Endothelial cell of umbilical vein (primary cell): Measurements from ENCODE around the gene SLCO3A1. TPM values are rescaled to one million over a fixed set of nuclear protein-coding genes. Genes with fewer than 3 reads are reported as not detected.

ENCODE experiments used
- BruUV-seq: library from RNA; stranded (reverse); fragments of 400-500 nt; replicated peaks from 2 replicates; lab custom pipeline; 2021; lab: Mats Ljungman, UMichigan
- CTCF ChIA-PET: fragments of 300-600, 350-600 bp; sonication (Branson Sonifier 250); formaldehyde crosslinking; loops from one replicate; lab custom pipeline; 2021; ENCODE audit warnings: antibody characterized with exemption, inconsistent platforms; lab: Charles Lee
- POLR2A ChIA-PET: fragments of 300-600, 350-600 bp; sonication (Branson Sonifier 250); formaldehyde crosslinking; loops from one replicate; lab custom pipeline; 2021; ENCODE audit warnings: antibody characterized with exemption, inconsistent platforms; lab: Charles Lee
- DNase-seq: peaks from one replicate; pipeline ENCODE4 v3.0.0-alpha.2; 2011; ENCODE audit warnings: low read depth, low spot score
- FAIRE-seq: peaks from 2 replicates; lab custom pipeline; 2011; peaks lifted over from hg19 to GRCh38; lab: Jason Lieb, UNC
- H2AFZ ChIP-seq: 2 replicates; pipeline ENCODE4 v1.6.0; 2012; ENCODE audit warnings: low read depth, low read length, control low read depth, inconsistent platforms
- H3K27ac ChIP-seq: 2 replicates; pipeline ENCODE4 v1.5.1; 2011; ENCODE audit warnings: low read depth, mild to moderate bottlenecking, control low read depth, low read length, moderate library complexity; ENCODE audit not compliant: insufficient read depth
- H3K27me3 ChIP-seq, 2 experiments: 2 replicates each; pipeline versions ENCODE4 v1.6.0 to v1.6.1; 2011; ENCODE audit warnings: low read length in 2 of 2, mixed read lengths in 1 of 2; ENCODE audit not compliant: control insufficient read depth in 2 of 2, insufficient read depth in 2 of 2
- H3K36me3 ChIP-seq, 2 experiments: 2 replicates in 1 of 2; 3 replicates in 1 of 2; pipeline ENCODE4 v1.5.1; 2011; ENCODE audit warnings: low read length in 2 of 2, mild to moderate bottlenecking in 1 of 2, moderate library complexity in 1 of 2; ENCODE audit not compliant: control insufficient read depth in 2 of 2, insufficient read depth in 2 of 2; ENCODE audit errors: extremely low read depth in 1 of 2
- H3K4me1 ChIP-seq: 3 replicates; pipeline ENCODE4 v1.5.1; 2011; ENCODE audit warnings: mild to moderate bottlenecking, low read length; ENCODE audit not compliant: control insufficient read depth, insufficient read depth; ENCODE audit errors: extremely low read depth
- H3K4me2 ChIP-seq: 2 replicates; pipeline ENCODE4 v1.6.1; 2011; ENCODE audit warnings: low read length, control low read depth, mixed read lengths; ENCODE audit not compliant: insufficient read depth
- H3K4me3 ChIP-seq, 3 experiments: fragments of 200-600 bp in 1 of 3; sonication (generic), shearing (Covaris generic) in 1 of 3; replicated peaks in 1 of 3; 2 replicates each; pipeline ENCODE4 v1.5.1; 2011 to 2016; ENCODE audit warnings: control low read depth in 3 of 3, low read length in 3 of 3, mild to moderate bottlenecking in 2 of 3, inconsistent platforms in 1 of 3, low read depth in 1 of 3, moderate library complexity in 1 of 3; ENCODE audit not compliant: insufficient read depth in 1 of 3
- H3K79me2 ChIP-seq: 2 replicates; pipeline ENCODE4 v1.6.0; 2012; ENCODE audit warnings: low read length, inconsistent platforms; ENCODE audit not compliant: control insufficient read depth, insufficient read depth
- H3K9ac ChIP-seq: replicated peaks from 2 replicates; pipeline ENCODE3; 2011; ENCODE audit warnings: low read length, control low read depth; ENCODE audit not compliant: insufficient read depth; ENCODE audit errors: extremely low read depth
- H3K9me1 ChIP-seq: replicated peaks from 3 replicates; pipeline ENCODE4 v1.6.0; 2011; ENCODE audit warnings: mild to moderate bottlenecking, low read length; ENCODE audit not compliant: control insufficient read depth, insufficient read depth; ENCODE audit errors: extremely low read depth
- H3K9me3 ChIP-seq: replicated peaks from 2 replicates; pipeline ENCODE4 v1.5.1; 2012; ENCODE audit warnings: low read length, inconsistent platforms; ENCODE audit not compliant: control insufficient read depth, insufficient read depth
- H4K20me1 ChIP-seq: replicated peaks from 2 replicates; pipeline ENCODE3; 2011; ENCODE audit warnings: mild to moderate bottlenecking, low read length; ENCODE audit not compliant: control insufficient read depth, insufficient read depth; ENCODE audit errors: extremely low read depth
- EZH2 ChIP-seq: IDR thresholded peaks from 2 replicates; pipeline ENCODE4 v1.6.1; 2012; ENCODE audit warnings: borderline replicate concordance, low read depth, mild to moderate bottlenecking, moderate library complexity, low read length, inconsistent platforms; ENCODE audit not compliant: severe bottlenecking
- FOS ChIP-seq: IDR thresholded peaks from 2 replicates; pipeline ENCODE4 v1.6.1; 2011; ENCODE audit warnings: mild to moderate bottlenecking, low read length, moderate library complexity, borderline replicate concordance; ENCODE audit not compliant: insufficient read depth
- GATA2 ChIP-seq: IDR thresholded peaks from 2 replicates; pipeline ENCODE4 v1.7.0; 2011; ENCODE audit warnings: low read depth, mild to moderate bottlenecking, moderate library complexity, mixed read lengths, low read length; ENCODE audit not compliant: insufficient read length, insufficient read depth
- JUN ChIP-seq: IDR thresholded peaks from 2 replicates; pipeline ENCODE4 v1.6.1; 2011; ENCODE audit warnings: borderline replicate concordance, low read depth; ENCODE audit not compliant: insufficient read length, insufficient read depth
- MYC ChIP-seq: IDR thresholded peaks from one replicate; pipeline ENCODE4 v1.6.1; 2011; ENCODE audit warnings: mild to moderate bottlenecking, low read depth, low read length
- POLR2A ChIP-seq: IDR thresholded peaks from 2 replicates; pipeline ENCODE4 v1.6.1; 2012; ENCODE audit warnings: low read depth, mild to moderate bottlenecking, control low read depth, low read length
- POLR2AphosphoS5 ChIP-seq: IDR thresholded peaks from 2 replicates; pipeline ENCODE4 v1.6.1; 2012; ENCODE audit warnings: low read depth, mild to moderate bottlenecking, control low read depth, low read length, moderate library complexity; ENCODE audit not compliant: insufficient read depth
- dilution Hi-C: fragments of 300-500 bp; cut with MboI; formaldehyde crosslinking; loops from one replicate; pipeline ENCODE4 v1.15.0; 2019; ENCODE audit warnings: low sequenced_read_pairs; ENCODE audit not compliant: extremely low pct_ligation_motif_present
- intact Hi-C: fragments of 100-400 bp; cut with micrococcal nuclease; formaldehyde crosslinking; loops from one replicate; pipeline ENCODE4 v1.10.0; 2022
- polyA plus RNA-seq, 4 experiments: library from polyadenylated mRNA; depleted of rRNA in 3 of 4; stranded (reverse) in 3 of 4; unstranded in 1 of 4; fragments of >200 nt; gene quantifications; 2 replicates each; pipeline versions ENCODE4 v1.2.1 to v1.2.3, GENCODE V29; 2011 to 2012; ENCODE audit warnings: missing spikeins in 1 of 4
- total RNA-seq: library from RNA; stranded (reverse); gene quantifications from 2 replicates; pipeline ENCODE4 v1.2.3, GENCODE V29; 2021
- TF ChIP-seq, protein P1 (sequence below): IDR thresholded peaks from 2 replicates; pipeline ENCODE4 v1.6.1; 2011; ENCODE audit not compliant: insufficient read depth, insufficient read length
- TF ChIP-seq, protein P2 (sequence below), 2 donors: IDR thresholded peaks; 1 replicate in 1 of 2; 2 replicates in 1 of 2; pipeline ENCODE4 v1.5.1; 2011; ENCODE audit warnings: low read length in 2 of 2, mild to moderate bottlenecking in 2 of 2, moderate library complexity in 2 of 2, control low read depth in 1 of 2, inconsistent platforms in 1 of 2, low read depth in 1 of 2; ENCODE audit not compliant: insufficient read depth in 1 of 2; ENCODE audit errors: extremely low read depth in 1 of 2

Gene SLCO3A1
- total and polyA plus RNA-seq, 2 donors (not counting 3 experiments of a cell fraction or from before 2014, with no cell fraction given): 0.88 to 0.92 TPM

- Histone ChIP-seq H3K9me3 (no peaks in the 10 kb centered on the region), H3K27ac (no peak overlapping the region), H3K36me3 (no peaks in the 10 kb centered on the region), H2AFZ (no peak overlapping the region), H3K79me2 (no peaks in the 10 kb centered on the region), H3K4me1 (no peaks in the 10 kb centered on the region), H4K20me1 (no peaks in the 10 kb centered on the region), H3K9me1 (no peaks in the 10 kb centered on the region), H3K4me3 (no peak overlapping the region), H3K4me2 (no peak overlapping the region), H3K9ac (no peak overlapping the region), H3K27me3 (no peaks in the 10 kb centered on the region)
- dilution Hi-C loops (no loop called here), intact Hi-C loops (no loop called here)
- POLR2A ChIA-PET: no interaction called here
- no TSS peak for BruUV-seq
- FAIRE-seq: no peak
- TF ChIP-seq GATA2: no peak
- TF ChIP-seq, protein P1, sequence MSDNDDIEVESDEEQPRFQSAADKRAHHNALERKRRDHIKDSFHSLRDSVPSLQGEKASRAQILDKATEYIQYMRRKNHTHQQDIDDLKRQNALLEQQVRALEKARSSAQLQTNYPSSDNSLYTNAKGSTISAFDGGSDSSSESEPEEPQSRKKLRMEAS: no peak
- TF ChIP-seq EZH2: no peak
- no peak for TF ChIP-seq MYC
- TF ChIP-seq, protein P2, sequence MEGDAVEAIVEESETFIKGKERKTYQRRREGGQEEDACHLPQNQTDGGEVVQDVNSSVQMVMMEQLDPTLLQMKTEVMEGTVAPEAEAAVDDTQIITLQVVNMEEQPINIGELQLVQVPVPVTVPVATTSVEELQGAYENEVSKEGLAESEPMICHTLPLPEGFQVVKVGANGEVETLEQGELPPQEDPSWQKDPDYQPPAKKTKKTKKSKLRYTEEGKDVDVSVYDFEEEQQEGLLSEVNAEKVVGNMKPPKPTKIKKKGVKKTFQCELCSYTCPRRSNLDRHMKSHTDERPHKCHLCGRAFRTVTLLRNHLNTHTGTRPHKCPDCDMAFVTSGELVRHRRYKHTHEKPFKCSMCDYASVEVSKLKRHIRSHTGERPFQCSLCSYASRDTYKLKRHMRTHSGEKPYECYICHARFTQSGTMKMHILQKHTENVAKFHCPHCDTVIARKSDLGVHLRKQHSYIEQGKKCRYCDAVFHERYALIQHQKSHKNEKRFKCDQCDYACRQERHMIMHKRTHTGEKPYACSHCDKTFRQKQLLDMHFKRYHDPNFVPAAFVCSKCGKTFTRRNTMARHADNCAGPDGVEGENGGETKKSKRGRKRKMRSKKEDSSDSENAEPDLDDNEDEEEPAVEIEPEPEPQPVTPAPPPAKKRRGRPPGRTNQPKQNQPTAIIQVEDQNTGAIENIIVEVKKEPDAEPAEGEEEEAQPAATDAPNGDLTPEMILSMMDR (IDR thresholded peaks at IDR 0.05; ENCODE audit: extremely low read depth in 1 of 2, insufficient read depth in 1 of 2, low read depth in 1 of 2, low read length in 2 of 2): no peak
- TF ChIP-seq POLR2A: no peak
- TF ChIP-seq FOS: no peak
- no peak for TF ChIP-seq POLR2AphosphoS5
- TF ChIP-seq JUN: no peak
- no peak for DNase-seq
- CTCF ChIA-PET: no interaction called here
These were observed 82.8 kb downstream of the SLCO3A1 start for GRCh38 chr15:91936182-91936775.
